HEK293 (cell line): ENCODE results near the gene PRIMA1.

Experiments
- ATF2 ChIP-seq: fragments of 450-650 bp; formaldehyde crosslinking; IDR thresholded peaks from 2 replicates; pipeline ENCODE4 v1.5.1; 2016; ENCODE audit warnings: missing biosample characterization, missing genetic modification characterization, low read depth
- CTCF ChIP-seq: fragments of 450-650 bp; formaldehyde crosslinking; IDR thresholded peaks from 2 replicates; pipeline ENCODE4 v1.5.1; 2016; ENCODE audit warnings: missing biosample characterization, missing genetic modification characterization
- TSHZ1 ChIP-seq: fragments of 450-650 bp; formaldehyde crosslinking; IDR thresholded peaks from 2 replicates; pipeline ENCODE4 v1.5.1; 2016; ENCODE audit warnings: missing biosample characterization, missing genetic modification characterization, borderline replicate concordance
- ZBTB8A ChIP-seq: fragments of 450-650 bp; formaldehyde crosslinking; IDR thresholded peaks from 2 replicates; pipeline ENCODE4 v1.5.1; 2016; ENCODE audit warnings: missing biosample characterization, missing genetic modification characterization
- ZNF274 ChIP-seq, 2 experiments: fragments of 200-500 bp in 1 of 2; fragments of 450-650 bp in 1 of 2; sonication (Bioruptor generic) in 1 of 2; formaldehyde crosslinking in 1 of 2; IDR thresholded peaks; 2 replicates each; pipeline versions ENCODE4 v1.5.1 to v1.6.1; 2014 to 2016; ENCODE audit warnings: borderline replicate concordance in 1 of 2, inconsistent platforms in 1 of 2, low read length in 1 of 2, missing biosample characterization in 1 of 2, missing genetic modification characterization in 1 of 2
- ZNF280C ChIP-seq: fragments of 450-650 bp; formaldehyde crosslinking; IDR thresholded peaks from 2 replicates; pipeline ENCODE4 v1.5.1; 2016; ENCODE audit warnings: missing biosample characterization, missing genetic modification characterization
- ZNF391 ChIP-seq: fragments of 450-650 bp; formaldehyde crosslinking; IDR thresholded peaks from 2 replicates; pipeline ENCODE4 v1.5.1; 2016; ENCODE audit warnings: low read depth, missing biosample characterization, missing genetic modification characterization, borderline replicate concordance

GRCh38 chr14:93714605-93715004, 73.7 kb downstream of the PRIMA1 start:
- TF ChIP-seq ZNF391 = no peak
- TF ChIP-seq ZNF274 (IDR thresholded peaks at IDR 0.05; ENCODE audit: low read length) = no peak
- no peak for TF ChIP-seq ZNF274 (tag by site-specific recombination; IDR thresholded peaks at IDR 0.05; ENCODE audit: borderline replicate concordance)
- TF ChIP-seq ZBTB8A (tag by site-specific recombination) = no peak
- no peak for TF ChIP-seq ZNF280C (tag by site-specific recombination)
- no peak for TF ChIP-seq TSHZ1 (tag by site-specific recombination)
- no peak for TF ChIP-seq ATF2 (tag by site-specific recombination)
- no peak for TF ChIP-seq CTCF (tag by site-specific recombination)
